8988T (cell line): ENCODE measurements around the gene BCAS1.
"Not testable (repeated sequence)": the region's sequence is repeated elsewhere in the genome, so short reads cannot be mapped to it uniquely, and the experiment has no call there.

Source experiments
- DNase-seq: peaks from one replicate; pipeline ENCODE4 v3.0.0; 2011

The BCAS1 gene

GRCh38 chr20:53980031-53980465 is 90.3 kb downstream of the BCAS1 start:
- DNase-seq = no peak

- DNase-seq = no peak
Measured at GRCh38 chr20:53978497-53978896, 91.9 kb downstream of the BCAS1 start.

GRCh38 chr20:53977391-53977790 is 93.0 kb downstream of the BCAS1 start:
- DNase-seq = no peak

- DNase-seq = no peak
Measured at GRCh38 chr20:53975761-53976160, 94.6 kb downstream of the BCAS1 start.

GRCh38 chr20:53974785-53975555 is 95.4 kb downstream of the BCAS1 start:
- no peak for DNase-seq

GRCh38 chr20:53973882-53974281 is 96.5 kb downstream of the BCAS1 start:
- DNase-seq = not testable (repeated sequence)

- no peak for DNase-seq
Measured at GRCh38 chr20:53972179-53972578, 98.2 kb downstream of the BCAS1 start.

GRCh38 chr20:53971096-53971683 is 99.2 kb downstream of the BCAS1 start:
- DNase-seq = no peak

- DNase-seq = no peak
Measured at GRCh38 chr20:53970232-53970631, 100.2 kb downstream of the BCAS1 start.

- DNase-seq = no peak
Measured at GRCh38 chr20:53967527-53967926, 102.9 kb downstream of the BCAS1 start.

GRCh38 chr20:53966774-53967398 is 103.5 kb downstream of the BCAS1 start:
- DNase-seq = no peak

- DNase-seq = no peak
Measured at GRCh38 chr20:53964501-53965253, 105.7 kb downstream of the BCAS1 start.

- no peak for DNase-seq
Measured at GRCh38 chr20:53964067-53964466, 106.3 kb downstream of the BCAS1 start.

- DNase-seq = no peak
Measured at GRCh38 chr20:53963635-53964034, 106.8 kb downstream of the BCAS1 start.

- no peak for DNase-seq
Measured at GRCh38 chr20:53962388-53962787, 108.0 kb downstream of the BCAS1 start.

- no peak for DNase-seq
Measured at GRCh38 chr20:53961527-53961926, 108.9 kb downstream of the BCAS1 start.

- no peak for DNase-seq
Measured at GRCh38 chr20:53960579-53961272, 109.7 kb downstream of the BCAS1 start.

- DNase-seq = no peak
Measured at GRCh38 chr20:53959911-53960578, 110.3 kb downstream of the BCAS1 start.

- no peak for DNase-seq
Measured at GRCh38 chr20:53958260-53958659, 112.1 kb downstream of the BCAS1 start.

GRCh38 chr20:53957451-53958172 is 112.8 kb downstream of the BCAS1 start:
- DNase-seq = no peak

GRCh38 chr20:53956013-53956715 is 114.2 kb downstream of the BCAS1 start:
- DNase-seq = no peak
